Endothelial cell of umbilical vein (primary cell): ENCODE measurements around the gene UBL7. TPM values are rescaled to one million over a fixed set of nuclear protein-coding genes. Genes with fewer than 3 reads are reported as not detected.

Source experiments
- BruUV-seq: library from RNA; stranded (reverse); fragments of 400-500 nt; replicated peaks from 2 replicates; lab custom pipeline; 2021; lab: Mats Ljungman, UMichigan
- CTCF ChIA-PET: fragments of 300-600, 350-600 bp; sonication (Branson Sonifier 250); formaldehyde crosslinking; loops from one replicate; lab custom pipeline; 2021; ENCODE audit warnings: antibody characterized with exemption, inconsistent platforms; lab: Charles Lee
- POLR2A ChIA-PET: fragments of 300-600, 350-600 bp; sonication (Branson Sonifier 250); formaldehyde crosslinking; loops from one replicate; lab custom pipeline; 2021; ENCODE audit warnings: antibody characterized with exemption, inconsistent platforms; lab: Charles Lee
- DNase-seq: peaks from one replicate; pipeline ENCODE4 v3.0.0-alpha.2; 2011; ENCODE audit warnings: low read depth, low spot score
- FAIRE-seq: peaks from 2 replicates; lab custom pipeline; 2011; peaks lifted over from hg19 to GRCh38; lab: Jason Lieb, UNC
- H2AFZ ChIP-seq: 2 replicates; pipeline ENCODE4 v1.6.0; 2012; ENCODE audit warnings: low read depth, low read length, control low read depth, inconsistent platforms
- H3K27ac ChIP-seq: 2 replicates; pipeline ENCODE4 v1.5.1; 2011; ENCODE audit warnings: low read depth, mild to moderate bottlenecking, control low read depth, low read length, moderate library complexity; ENCODE audit not compliant: insufficient read depth
- H3K27me3 ChIP-seq, 2 experiments: 2 replicates each; pipeline versions ENCODE4 v1.6.0 to v1.6.1; 2011; ENCODE audit warnings: low read length in 2 of 2, mixed read lengths in 1 of 2; ENCODE audit not compliant: control insufficient read depth in 2 of 2, insufficient read depth in 2 of 2
- H3K36me3 ChIP-seq, 2 experiments: 2 replicates in 1 of 2; 3 replicates in 1 of 2; pipeline ENCODE4 v1.5.1; 2011; ENCODE audit warnings: low read length in 2 of 2, mild to moderate bottlenecking in 1 of 2, moderate library complexity in 1 of 2; ENCODE audit not compliant: control insufficient read depth in 2 of 2, insufficient read depth in 2 of 2; ENCODE audit errors: extremely low read depth in 1 of 2
- H3K4me1 ChIP-seq: 3 replicates; pipeline ENCODE4 v1.5.1; 2011; ENCODE audit warnings: mild to moderate bottlenecking, low read length; ENCODE audit not compliant: control insufficient read depth, insufficient read depth; ENCODE audit errors: extremely low read depth
- H3K4me2 ChIP-seq: 2 replicates; pipeline ENCODE4 v1.6.1; 2011; ENCODE audit warnings: low read length, control low read depth, mixed read lengths; ENCODE audit not compliant: insufficient read depth
- H3K4me3 ChIP-seq, 3 experiments: fragments of 200-600 bp in 1 of 3; sonication (generic), shearing (Covaris generic) in 1 of 3; replicated peaks in 1 of 3; 2 replicates each; pipeline ENCODE4 v1.5.1; 2011 to 2016; ENCODE audit warnings: control low read depth in 3 of 3, low read length in 3 of 3, mild to moderate bottlenecking in 2 of 3, inconsistent platforms in 1 of 3, low read depth in 1 of 3, moderate library complexity in 1 of 3; ENCODE audit not compliant: insufficient read depth in 1 of 3
- H3K79me2 ChIP-seq: 2 replicates; pipeline ENCODE4 v1.6.0; 2012; ENCODE audit warnings: low read length, inconsistent platforms; ENCODE audit not compliant: control insufficient read depth, insufficient read depth
- H3K9ac ChIP-seq: replicated peaks from 2 replicates; pipeline ENCODE3; 2011; ENCODE audit warnings: low read length, control low read depth; ENCODE audit not compliant: insufficient read depth; ENCODE audit errors: extremely low read depth
- H3K9me1 ChIP-seq: replicated peaks from 3 replicates; pipeline ENCODE4 v1.6.0; 2011; ENCODE audit warnings: mild to moderate bottlenecking, low read length; ENCODE audit not compliant: control insufficient read depth, insufficient read depth; ENCODE audit errors: extremely low read depth
- H3K9me3 ChIP-seq: replicated peaks from 2 replicates; pipeline ENCODE4 v1.5.1; 2012; ENCODE audit warnings: low read length, inconsistent platforms; ENCODE audit not compliant: control insufficient read depth, insufficient read depth
- H4K20me1 ChIP-seq: replicated peaks from 2 replicates; pipeline ENCODE3; 2011; ENCODE audit warnings: mild to moderate bottlenecking, low read length; ENCODE audit not compliant: control insufficient read depth, insufficient read depth; ENCODE audit errors: extremely low read depth
- EZH2 ChIP-seq: IDR thresholded peaks from 2 replicates; pipeline ENCODE4 v1.6.1; 2012; ENCODE audit warnings: borderline replicate concordance, low read depth, mild to moderate bottlenecking, moderate library complexity, low read length, inconsistent platforms; ENCODE audit not compliant: severe bottlenecking
- FOS ChIP-seq: IDR thresholded peaks from 2 replicates; pipeline ENCODE4 v1.6.1; 2011; ENCODE audit warnings: mild to moderate bottlenecking, low read length, moderate library complexity, borderline replicate concordance; ENCODE audit not compliant: insufficient read depth
- GATA2 ChIP-seq: IDR thresholded peaks from 2 replicates; pipeline ENCODE4 v1.7.0; 2011; ENCODE audit warnings: low read depth, mild to moderate bottlenecking, moderate library complexity, mixed read lengths, low read length; ENCODE audit not compliant: insufficient read length, insufficient read depth
- JUN ChIP-seq: IDR thresholded peaks from 2 replicates; pipeline ENCODE4 v1.6.1; 2011; ENCODE audit warnings: borderline replicate concordance, low read depth; ENCODE audit not compliant: insufficient read length, insufficient read depth
- MAX ChIP-seq: IDR thresholded peaks from 2 replicates; pipeline ENCODE4 v1.6.1; 2011; ENCODE audit not compliant: insufficient read depth, insufficient read length
- MYC ChIP-seq: IDR thresholded peaks from one replicate; pipeline ENCODE4 v1.6.1; 2011; ENCODE audit warnings: mild to moderate bottlenecking, low read depth, low read length
- POLR2A ChIP-seq: IDR thresholded peaks from 2 replicates; pipeline ENCODE4 v1.6.1; 2012; ENCODE audit warnings: low read depth, mild to moderate bottlenecking, control low read depth, low read length
- POLR2AphosphoS5 ChIP-seq: IDR thresholded peaks from 2 replicates; pipeline ENCODE4 v1.6.1; 2012; ENCODE audit warnings: low read depth, mild to moderate bottlenecking, control low read depth, low read length, moderate library complexity; ENCODE audit not compliant: insufficient read depth
- dilution Hi-C: fragments of 300-500 bp; cut with MboI; formaldehyde crosslinking; loops from one replicate; pipeline ENCODE4 v1.15.0; 2019; ENCODE audit warnings: low sequenced_read_pairs; ENCODE audit not compliant: extremely low pct_ligation_motif_present
- intact Hi-C: fragments of 100-400 bp; cut with micrococcal nuclease; formaldehyde crosslinking; loops from one replicate; pipeline ENCODE4 v1.10.0; 2022
- polyA plus RNA-seq, 4 experiments: library from polyadenylated mRNA; depleted of rRNA in 3 of 4; stranded (reverse) in 3 of 4; unstranded in 1 of 4; fragments of >200 nt; gene quantifications; 2 replicates each; pipeline versions ENCODE4 v1.2.1 to v1.2.3, GENCODE V29; 2011 to 2012; ENCODE audit warnings: missing spikeins in 1 of 4
- total RNA-seq: library from RNA; stranded (reverse); gene quantifications from 2 replicates; pipeline ENCODE4 v1.2.3, GENCODE V29; 2021
- TF ChIP-seq, protein P1 (sequence below), 2 donors: IDR thresholded peaks; 1 replicate in 1 of 2; 2 replicates in 1 of 2; pipeline ENCODE4 v1.5.1; 2011; ENCODE audit warnings: low read length in 2 of 2, mild to moderate bottlenecking in 2 of 2, moderate library complexity in 2 of 2, control low read depth in 1 of 2, inconsistent platforms in 1 of 2, low read depth in 1 of 2; ENCODE audit not compliant: insufficient read depth in 1 of 2; ENCODE audit errors: extremely low read depth in 1 of 2

UBL7 gene
- total and polyA plus RNA-seq, 2 donors (not counting 3 experiments of a cell fraction or from before 2014, with no cell fraction given) = 32.8 to 90.4 TPM

DNA sequence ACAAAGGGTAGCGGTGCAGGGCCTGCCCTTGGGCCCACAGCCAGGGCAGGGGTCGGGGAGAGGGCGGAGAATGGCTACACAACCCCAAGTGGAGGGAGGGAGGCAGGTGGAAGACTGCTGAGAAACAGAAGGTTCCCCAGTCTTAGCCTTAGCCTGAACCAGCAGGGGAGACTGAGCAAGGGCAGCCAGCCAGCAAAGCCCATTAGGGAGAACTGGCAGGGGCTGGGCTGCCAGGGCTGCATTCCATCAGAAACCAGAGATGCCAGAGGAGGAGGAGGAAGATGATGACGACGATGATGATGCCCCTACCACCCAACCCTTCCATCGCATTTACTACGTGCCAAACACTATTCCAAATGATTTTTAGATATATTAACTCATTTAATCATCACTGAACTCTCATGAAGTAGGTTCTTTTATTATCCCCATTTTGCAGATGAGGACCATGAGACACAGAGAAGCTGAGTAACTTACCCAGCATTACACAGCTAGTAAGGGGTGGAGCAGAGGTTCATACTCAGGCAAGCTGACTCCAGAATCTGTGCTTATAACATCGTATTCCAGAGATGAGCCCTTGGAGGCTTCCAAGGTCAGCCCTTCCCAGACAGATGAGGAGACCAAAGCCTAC lies 35.9 kb downstream of the UBL7 start:
- H3K36me3 ChIP-seq = no peaks in the 10 kb centered on the region
- H4K20me1 ChIP-seq = no peaks in the 10 kb centered on the region
- CTCF ChIA-PET = interaction anchor here (1.5 kb wide), 1 partner anchor 43 kb away, joined by 3 read pairs; no protein-coding TSS in a partner anchor
- no peak overlapping the region for H3K9ac ChIP-seq
- no peaks in the 10 kb centered on the region for H3K4me1 ChIP-seq
- DNase-seq = no peak
- H3K9me1 ChIP-seq = no peaks in the 10 kb centered on the region
- peaks cover 0 to 2% of the 10 kb centered on the region in 2 experiments for H3K27me3 ChIP-seq
- intact Hi-C loops (no loop called here), dilution Hi-C loops (no loop called here)
- POLR2A ChIA-PET = no interaction called here
- no peak overlapping the region for H3K4me2 ChIP-seq
- no peaks in the 10 kb centered on the region for H3K79me2 ChIP-seq
- no peak overlapping the region for H3K4me3 ChIP-seq
- no peak for FAIRE-seq
- BruUV-seq = no TSS peak
- TF ChIP-seq JUN (no peak), GATA2 (no peak), EZH2 (no peak)
- no peak overlapping the region for H2AFZ ChIP-seq
- H3K9me3 ChIP-seq = no peaks in the 10 kb centered on the region
- no peak overlapping the region for H3K27ac ChIP-seq

- no peak overlapping the region for H3K27ac ChIP-seq
- no peak for TF ChIP-seq MYC
- no peak for TF ChIP-seq POLR2AphosphoS5
- TF ChIP-seq MAX = no peak
- TF ChIP-seq JUN = no peak
- no peak for TF ChIP-seq EZH2
- TF ChIP-seq GATA2 = no peak
- TF ChIP-seq, protein P1, sequence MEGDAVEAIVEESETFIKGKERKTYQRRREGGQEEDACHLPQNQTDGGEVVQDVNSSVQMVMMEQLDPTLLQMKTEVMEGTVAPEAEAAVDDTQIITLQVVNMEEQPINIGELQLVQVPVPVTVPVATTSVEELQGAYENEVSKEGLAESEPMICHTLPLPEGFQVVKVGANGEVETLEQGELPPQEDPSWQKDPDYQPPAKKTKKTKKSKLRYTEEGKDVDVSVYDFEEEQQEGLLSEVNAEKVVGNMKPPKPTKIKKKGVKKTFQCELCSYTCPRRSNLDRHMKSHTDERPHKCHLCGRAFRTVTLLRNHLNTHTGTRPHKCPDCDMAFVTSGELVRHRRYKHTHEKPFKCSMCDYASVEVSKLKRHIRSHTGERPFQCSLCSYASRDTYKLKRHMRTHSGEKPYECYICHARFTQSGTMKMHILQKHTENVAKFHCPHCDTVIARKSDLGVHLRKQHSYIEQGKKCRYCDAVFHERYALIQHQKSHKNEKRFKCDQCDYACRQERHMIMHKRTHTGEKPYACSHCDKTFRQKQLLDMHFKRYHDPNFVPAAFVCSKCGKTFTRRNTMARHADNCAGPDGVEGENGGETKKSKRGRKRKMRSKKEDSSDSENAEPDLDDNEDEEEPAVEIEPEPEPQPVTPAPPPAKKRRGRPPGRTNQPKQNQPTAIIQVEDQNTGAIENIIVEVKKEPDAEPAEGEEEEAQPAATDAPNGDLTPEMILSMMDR (IDR thresholded peaks at IDR 0.05; ENCODE audit: extremely low read depth in 1 of 2, insufficient read depth in 1 of 2, low read depth in 1 of 2, low read length in 2 of 2) = no peak
- TF ChIP-seq POLR2A = no peak
- TF ChIP-seq FOS = no peak
- ChIA-PET POLR2A (no interaction called here), CTCF (interaction anchor here (1.6 kb wide), 1 partner anchor 15 kb away, joined by 5 read pairs; no protein-coding TSS in a partner anchor)
- H3K9me1 ChIP-seq = no peaks in the 10 kb centered on the region
- no peaks in the 10 kb centered on the region for H3K36me3 ChIP-seq
- no peaks in the 10 kb centered on the region for H4K20me1 ChIP-seq
- no peak overlapping the region for H3K9ac ChIP-seq
- no peaks in the 10 kb centered on the region for H3K9me3 ChIP-seq
- H3K4me2 ChIP-seq = no peak overlapping the region
- no peaks in the 10 kb centered on the region for H3K27me3 ChIP-seq
- H3K4me3 ChIP-seq = no peak overlapping the region
- no TSS peak for BruUV-seq
- FAIRE-seq = no peak
- intact Hi-C loops = no loop called here
- no peaks in the 10 kb centered on the region for H3K79me2 ChIP-seq
- dilution Hi-C loops = no loop called here
- DNase-seq = no peak
- H3K4me1 ChIP-seq = no peaks in the 10 kb centered on the region
- H2AFZ ChIP-seq = no peak overlapping the region
Observed at GRCh38 chr15:74423431-74424257, 37.3 kb downstream of the UBL7 start.
